ENCODE data around the gene DHRS3. TPM values are rescaled to one million over a fixed set of nuclear protein-coding genes. Genes with fewer than 3 reads are reported as not detected.

DHRS3 gene
- total RNA-seq, 1 experiment from 2014 or later: 54.5 TPM

DNA sequence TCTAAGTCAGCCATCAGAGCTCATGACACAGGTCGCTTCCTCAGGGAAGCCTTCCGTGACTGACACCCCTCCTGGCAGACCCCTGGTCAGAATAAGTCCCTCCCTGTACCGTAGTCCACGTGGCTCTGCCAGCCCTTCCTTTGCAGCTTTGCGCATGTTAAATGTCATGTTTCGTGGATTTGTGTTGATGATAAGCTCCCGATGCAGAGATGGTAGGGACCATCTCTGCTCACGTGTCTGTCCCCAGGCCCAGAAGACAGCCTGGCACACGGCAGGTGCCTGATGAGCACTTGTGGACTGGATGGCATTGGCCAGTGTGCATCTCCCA lies 75.9 kb downstream of the DHRS3 start:
- Mint-ChIP-seq H3K36me3 (ENCODE audit: insufficient read depth in 1 of 3, low read depth in 3 of 3) (no peaks in the 10 kb centered on the region; a peak in 1 of 7 replicates), H3K27me3 (ENCODE audit: low read depth) (no peaks in the 10 kb centered on the region), H3K27ac (no peak overlapping the region), H3K9me3 (no peaks in the 10 kb centered on the region), H3K4me1 (peaks cover 7 to 34% of the 10 kb centered on the region in 2 experiments), H3K4me3 (no peak overlapping the region; a peak in 1 of 5 replicates)
- H3K27me3 ChIP-seq (ENCODE audit: insufficient read depth, low read length): no peaks in the 10 kb centered on the region
- H4K20me1 ChIP-seq (ENCODE audit: control insufficient read depth, insufficient read depth, insufficient read length): no peaks in the 10 kb centered on the region
- H4K5ac ChIP-seq (ENCODE audit: insufficient read length, low read depth, low read length): no peak overlapping the region
- no peaks in the 10 kb centered on the region for H3K79me1 ChIP-seq (ENCODE audit: insufficient read depth, low read depth, low read length, poor library complexity, severe bottlenecking)
- H2BK20ac ChIP-seq (ENCODE audit: low read depth, low read length, poor library complexity, severe bottlenecking): no peak overlapping the region
- no peak overlapping the region for H2BK5ac ChIP-seq (ENCODE audit: insufficient read length, low read length)
- H3T11ph ChIP-seq (ENCODE audit: low read length): no peak overlapping the region
- no peak overlapping the region for H3K9ac ChIP-seq (ENCODE audit: extremely low read depth, insufficient read length, low read length)
- no peak overlapping the region for H3K56ac ChIP-seq (ENCODE audit: insufficient read length, low read depth, low read length)
- no peak overlapping the region for H2AFZ ChIP-seq (ENCODE audit: low read length)
- no CpG with 5 or more reads among the region's 9 CpGs for WGBS (ENCODE audit: extremely low coverage, insufficient read length, low lambda C conversion rate)
- no peak overlapping the region for H4K8ac ChIP-seq (replicated peaks; ENCODE audit: insufficient read length, low read depth, low read length)
- no peak overlapping the region for H3K4ac ChIP-seq (ENCODE audit: low read depth, low read length)
- H3K9me3 ChIP-seq (ENCODE audit: control insufficient read depth, low read depth, low read length): no peaks in the 10 kb centered on the region
- H2BK120ac ChIP-seq (ENCODE audit: low read depth, low read length, poor library complexity, severe bottlenecking): no peak overlapping the region
- no peaks in the 10 kb centered on the region for H3K23me2 ChIP-seq (ENCODE audit: insufficient read length, low read depth, low read length, poor library complexity, severe bottlenecking)
- H3K4me1 ChIP-seq (ENCODE audit: insufficient read depth, low read length): no peaks in the 10 kb centered on the region; the same call in 1 of the 2 replicates
- TF ChIP-seq, protein P1, sequence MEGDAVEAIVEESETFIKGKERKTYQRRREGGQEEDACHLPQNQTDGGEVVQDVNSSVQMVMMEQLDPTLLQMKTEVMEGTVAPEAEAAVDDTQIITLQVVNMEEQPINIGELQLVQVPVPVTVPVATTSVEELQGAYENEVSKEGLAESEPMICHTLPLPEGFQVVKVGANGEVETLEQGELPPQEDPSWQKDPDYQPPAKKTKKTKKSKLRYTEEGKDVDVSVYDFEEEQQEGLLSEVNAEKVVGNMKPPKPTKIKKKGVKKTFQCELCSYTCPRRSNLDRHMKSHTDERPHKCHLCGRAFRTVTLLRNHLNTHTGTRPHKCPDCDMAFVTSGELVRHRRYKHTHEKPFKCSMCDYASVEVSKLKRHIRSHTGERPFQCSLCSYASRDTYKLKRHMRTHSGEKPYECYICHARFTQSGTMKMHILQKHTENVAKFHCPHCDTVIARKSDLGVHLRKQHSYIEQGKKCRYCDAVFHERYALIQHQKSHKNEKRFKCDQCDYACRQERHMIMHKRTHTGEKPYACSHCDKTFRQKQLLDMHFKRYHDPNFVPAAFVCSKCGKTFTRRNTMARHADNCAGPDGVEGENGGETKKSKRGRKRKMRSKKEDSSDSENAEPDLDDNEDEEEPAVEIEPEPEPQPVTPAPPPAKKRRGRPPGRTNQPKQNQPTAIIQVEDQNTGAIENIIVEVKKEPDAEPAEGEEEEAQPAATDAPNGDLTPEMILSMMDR (conservative IDR thresholded peaks at IDR 0.05): no peak
- no peak overlapping the region for H3K18ac ChIP-seq (ENCODE audit: insufficient read length, low read depth, low read length)
- H3K14ac ChIP-seq (ENCODE audit: insufficient read depth, low read length): no peak overlapping the region
- no peaks in the 10 kb centered on the region for H3K79me2 ChIP-seq (ENCODE audit: insufficient read depth, low read length)
- no peak overlapping the region for H2AK5ac ChIP-seq (ENCODE audit: insufficient read length, low read length)
- no peak overlapping the region for H3K4me2 ChIP-seq (ENCODE audit: insufficient read depth, insufficient read length, low read length)
- H3K23ac ChIP-seq (ENCODE audit: insufficient read length, low read depth, low read length): no peak overlapping the region
- no peak overlapping the region for H2BK15ac ChIP-seq (ENCODE audit: low read depth, low read length)
- no peak overlapping the region for H4K91ac ChIP-seq (ENCODE audit: insufficient read length, low read depth, low read length)
- H3K27ac ChIP-seq (ENCODE audit: insufficient read length, low read depth, low read length): no peak overlapping the region
- no peak for DNase-seq
- H2BK12ac ChIP-seq (ENCODE audit: insufficient read length, low read depth, low read length): no peak overlapping the region

All from H9 (cell line).